Ovary (tissue), 3 donors: ENCODE results near the gene FHIP1B.

ENCODE experiments used
- POLR2A ChIP-seq: fragments of 450-650 bp; IDR thresholded peaks from one replicate; pipeline ENCODE4 v1.6.1; 2017; ENCODE audit warnings: antibody characterized with exemption, mild to moderate bottlenecking, moderate library complexity
- TF ChIP-seq, protein P1 (sequence below), 3 donors: fragments of 450-650 bp in 2 of 3; fragments of 200-600 bp in 1 of 3; IDR thresholded peaks; one replicate each; pipeline versions ENCODE4 v1.5.1 to v1.8.0; 2016 to 2022; ENCODE audit warnings: antibody characterized with exemption in 3 of 3, mild to moderate bottlenecking in 1 of 3
- donor health status: DM: no; HTN: no; CAD: no.

DNA sequence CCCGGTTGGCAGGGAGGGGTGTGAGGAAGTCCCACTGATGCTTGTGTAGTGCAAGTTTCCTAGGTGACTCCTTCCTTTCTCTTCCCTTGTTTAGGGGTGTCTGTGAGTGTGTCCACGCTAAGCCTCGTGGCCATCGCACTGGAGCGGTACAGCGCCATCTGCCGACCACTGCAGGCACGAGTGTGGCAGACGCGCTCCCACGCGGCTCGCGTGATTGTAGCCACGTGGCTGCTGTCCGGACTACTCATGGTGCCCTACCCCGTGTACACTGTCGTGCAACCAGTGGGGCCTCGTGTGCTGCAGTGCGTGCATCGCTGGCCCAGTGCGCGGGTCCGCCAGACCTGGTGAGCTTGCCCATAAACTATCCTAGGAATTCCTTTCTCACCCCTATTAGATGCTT, 35.6 kb upstream of the FHIP1B start:
- TF ChIP-seq, protein P1, sequence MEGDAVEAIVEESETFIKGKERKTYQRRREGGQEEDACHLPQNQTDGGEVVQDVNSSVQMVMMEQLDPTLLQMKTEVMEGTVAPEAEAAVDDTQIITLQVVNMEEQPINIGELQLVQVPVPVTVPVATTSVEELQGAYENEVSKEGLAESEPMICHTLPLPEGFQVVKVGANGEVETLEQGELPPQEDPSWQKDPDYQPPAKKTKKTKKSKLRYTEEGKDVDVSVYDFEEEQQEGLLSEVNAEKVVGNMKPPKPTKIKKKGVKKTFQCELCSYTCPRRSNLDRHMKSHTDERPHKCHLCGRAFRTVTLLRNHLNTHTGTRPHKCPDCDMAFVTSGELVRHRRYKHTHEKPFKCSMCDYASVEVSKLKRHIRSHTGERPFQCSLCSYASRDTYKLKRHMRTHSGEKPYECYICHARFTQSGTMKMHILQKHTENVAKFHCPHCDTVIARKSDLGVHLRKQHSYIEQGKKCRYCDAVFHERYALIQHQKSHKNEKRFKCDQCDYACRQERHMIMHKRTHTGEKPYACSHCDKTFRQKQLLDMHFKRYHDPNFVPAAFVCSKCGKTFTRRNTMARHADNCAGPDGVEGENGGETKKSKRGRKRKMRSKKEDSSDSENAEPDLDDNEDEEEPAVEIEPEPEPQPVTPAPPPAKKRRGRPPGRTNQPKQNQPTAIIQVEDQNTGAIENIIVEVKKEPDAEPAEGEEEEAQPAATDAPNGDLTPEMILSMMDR (IDR thresholded peaks at IDR 0.05), result no peak
- TF ChIP-seq POLR2A, result no peak
